CD4-positive, alpha-beta T cell (primary cell): ENCODE measurements around the gene IFITM10. TPM values are rescaled to one million over a fixed set of nuclear protein-coding genes. Genes with fewer than 3 reads are reported as not detected.
A peak's percentile ranks its signal among the peaks of the same experiment; 100 is the strongest.
"Not testable (repeated sequence)": the region's sequence is repeated elsewhere in the genome, so short reads cannot be mapped to it uniquely, and the experiment has no call there.

Experiments used
- ATAC-seq: fragments of 200-7000 bp; cut with Tn5 transposase; one replicate; pipeline ENCODE4 v1.10.0; 2022; ENCODE audit warnings: mild to moderate bottlenecking; ENCODE audit not compliant: poor library complexity
- CTCF ChIA-PET: fragments of 350-600 bp; sonication (Branson Sonifier 250); formaldehyde crosslinking; loops from one replicate; lab custom pipeline; 2021; ENCODE audit warnings: antibody characterized with exemption, inconsistent platforms; lab: Charles Lee
- POLR2A ChIA-PET: fragments of 350-600 bp; sonication (Branson Sonifier 250); formaldehyde crosslinking; loops from one replicate; lab custom pipeline; 2021; ENCODE audit warnings: antibody characterized with exemption, inconsistent platforms; lab: Charles Lee
- DNase-seq, 14 experiments: peaks; one replicate each; pipeline ENCODE4 v3.0.0-alpha.2; 2013 to 2020; ENCODE audit warnings: mixed read lengths in 2 of 14
- H3K27ac ChIP-seq, 2 donors: one replicate each; pipeline versions ENCODE4 v1.5.1 to v1.7.0; 2013; ENCODE audit warnings: low read length in 2 of 2, low read depth in 1 of 2, mild to moderate bottlenecking in 1 of 2
- H3K27me3 ChIP-seq, 2 experiments: 1 replicate in 1 of 2; 2 replicates in 1 of 2; pipeline versions ENCODE4 v1.6.1 to v1.7.0; 2013; ENCODE audit warnings: low read length in 2 of 2, control low read depth in 1 of 2, mild to moderate bottlenecking in 1 of 2, moderate library complexity in 1 of 2; ENCODE audit not compliant: insufficient read depth in 2 of 2, control insufficient read depth in 1 of 2
- H3K36me3 ChIP-seq: one replicate; pipeline ENCODE4 v1.6.1; 2013; ENCODE audit warnings: low read length, control low read depth; ENCODE audit not compliant: insufficient read depth
- H3K4me1 ChIP-seq: one replicate; pipeline ENCODE4 v1.6.1; 2013; ENCODE audit warnings: low read length, control low read depth; ENCODE audit not compliant: insufficient read depth
- H3K4me3 ChIP-seq: one replicate; pipeline ENCODE4 v1.5.1; 2013; ENCODE audit warnings: mild to moderate bottlenecking, low read length, moderate library complexity
- H3K9me3 ChIP-seq, 2 experiments: 1 replicate in 1 of 2; 2 replicates in 1 of 2; pipeline versions ENCODE4 v1.6.1 to v1.7.0; 2013; ENCODE audit warnings: low read length in 2 of 2, mild to moderate bottlenecking in 2 of 2, control low read depth in 1 of 2, moderate library complexity in 1 of 2; ENCODE audit not compliant: control insufficient read depth in 1 of 2, insufficient read depth in 1 of 2
- H3K27ac Mint-ChIP-seq: one replicate; pipeline ENCODE4 v1.8.0; 2020; ENCODE audit warnings: mixed read lengths
- H3K27me3 Mint-ChIP-seq: one replicate; pipeline ENCODE4 v1.8.0; 2021; ENCODE audit warnings: mixed read lengths
- H3K36me3 Mint-ChIP-seq: one replicate; pipeline ENCODE4 v1.8.0; 2021; ENCODE audit warnings: low read depth, mixed read lengths
- H3K4me1 Mint-ChIP-seq: one replicate; pipeline ENCODE4 v1.8.0; 2021; ENCODE audit warnings: low read depth, mixed read lengths
- H3K4me3 Mint-ChIP-seq: one replicate; pipeline ENCODE4 v1.8.0; 2020; ENCODE audit warnings: mild to moderate bottlenecking, mixed read lengths
- H3K9me3 Mint-ChIP-seq: one replicate; pipeline ENCODE4 v1.8.0; 2020; ENCODE audit warnings: mixed read lengths
- CTCF ChIP-seq: fragments of 200-600 bp; IDR thresholded peaks from one replicate; pipeline ENCODE4 v1.8.0; 2022; ENCODE audit warnings: antibody characterized with exemption, mild to moderate bottlenecking
- intact Hi-C, 2 experiments: fragments of 100-400 bp; cut with DNase I in 1 of 2; cut with micrococcal nuclease in 1 of 2; formaldehyde crosslinking; loops; one replicate each; pipeline versions ENCODE4 v1.15.1 to v1.9.0; 2023 to 2025; cut with DNase I, micrococcal nuclease
- total RNA-seq, 174 experiments: library from RNA in 2 of 174; stranded (reverse) in 2 of 174; gene quantifications; one replicate each; pipeline ENCODE4 v1.2.3 and lab custom pipeline; 2021 to 2026

The IFITM10 gene
- total RNA-seq, 2 experiments from 2014 or later = 1.7 TPM

- H3K27me3 ChIP-seq = peaks cover 0 to 2% of the 10 kb centered on the region in 2 experiments
- ATAC-seq (no peak), DNase-seq (no peak)
- H3K4me3 Mint-ChIP-seq = no peak overlapping the region
- no peaks in the 10 kb centered on the region for H3K36me3 Mint-ChIP-seq
- no peak overlapping the region for H3K4me3 ChIP-seq
- ChIA-PET CTCF (no interaction called here), POLR2A (no interaction called here)
- H3K9me3 Mint-ChIP-seq = no peaks in the 10 kb centered on the region
- H3K4me1 Mint-ChIP-seq = peaks cover 11% of the 10 kb centered on the region
- intact Hi-C loops = no loop called here
- H3K36me3 ChIP-seq = no peaks in the 10 kb centered on the region
- peaks cover 23% of the 10 kb centered on the region for H3K4me1 ChIP-seq
- no peak overlapping the region for H3K27ac ChIP-seq
- no peak for TF ChIP-seq CTCF
- H3K27me3 Mint-ChIP-seq = no peaks in the 10 kb centered on the region
- H3K27ac Mint-ChIP-seq = no peak overlapping the region
- H3K9me3 ChIP-seq = no peaks in the 10 kb centered on the region
Observed at GRCh38 chr11:1770061-1770460, 19.7 kb upstream of the IFITM10 start.

DNA sequence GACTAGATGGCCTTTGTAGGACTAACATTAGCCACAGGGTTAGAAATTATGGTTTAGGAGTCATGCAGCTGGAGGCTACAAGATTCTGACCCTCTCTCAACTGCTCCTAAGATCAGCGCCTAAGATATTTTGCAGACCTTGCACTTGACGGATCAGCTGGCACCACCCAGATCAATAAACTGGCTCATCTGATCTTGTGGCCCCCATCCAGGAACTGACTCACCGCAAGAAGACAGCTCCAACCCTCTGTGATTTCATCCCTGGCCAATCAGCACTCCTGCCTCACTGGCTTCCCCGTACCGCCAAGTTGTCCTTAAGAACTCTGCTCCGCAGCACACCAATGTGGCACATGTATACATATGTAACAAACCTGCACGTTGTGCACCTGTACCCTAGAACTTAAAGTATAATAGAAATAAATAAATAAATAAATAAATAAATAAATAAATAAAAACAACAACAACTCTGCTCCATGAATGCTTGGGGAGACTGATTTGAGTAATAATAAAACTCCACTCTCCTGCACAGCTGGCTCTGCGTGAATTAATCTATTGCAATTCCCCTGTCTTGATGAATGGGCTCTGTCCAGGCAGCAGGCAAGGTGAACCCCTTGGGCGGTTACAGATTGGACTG lies 19.0 kb upstream of the IFITM10 start:
- not testable (repeated sequence) for H3K9me3 Mint-ChIP-seq
- intact Hi-C loops = loop anchor here in 1 of 2 experiments (5.0 to 10.0 kb wide), 4 partner anchors 63 to 1415 kb away; partner anchors contain the start of genes DUSP8 and SYT8
- CTCF ChIA-PET = interaction anchor here (0.6 kb wide), 1 partner anchor 878 kb away, joined by 4 read pairs; no protein-coding TSS in a partner anchor

GRCh38 chr11:1768141-1768469 lies 17.7 kb upstream of the IFITM10 start:
- Histone ChIP-seq H3K27ac (no peak overlapping the region), H3K4me3 (no peak overlapping the region), H3K36me3 (no peaks in the 10 kb centered on the region), H3K9me3 (no peaks in the 10 kb centered on the region), H3K4me1 (peaks cover 28% of the 10 kb centered on the region), H3K27me3 (peaks cover 0 to 2% of the 10 kb centered on the region in 2 experiments)
- POLR2A ChIA-PET = no interaction called here
- DNase-seq (no peak), ATAC-seq (no peak)
- peaks cover 16% of the 10 kb centered on the region for H3K4me1 Mint-ChIP-seq
- H3K4me3 Mint-ChIP-seq = no peak overlapping the region
- H3K27ac Mint-ChIP-seq = no peak overlapping the region
- no peak for TF ChIP-seq CTCF
- CTCF ChIA-PET = no interaction called here
- intact Hi-C loops = loop anchor here in 1 of 2 experiments (5.0 to 10.0 kb wide), 4 partner anchors 64 to 1413 kb away; partner anchors contain the start of genes DUSP8 and SYT8
- H3K27me3 Mint-ChIP-seq = no peaks in the 10 kb centered on the region
- no peaks in the 10 kb centered on the region for H3K9me3 Mint-ChIP-seq
- H3K36me3 Mint-ChIP-seq = no peaks in the 10 kb centered on the region

More for the DNA sequence above, 19.0 kb upstream of the IFITM10 start:
- H3K4me3 ChIP-seq, H3K9me3 ChIP-seq, ATAC-seq, H3K27me3 ChIP-seq, H3K27ac ChIP-seq, H3K36me3 Mint-ChIP-seq, H3K36me3 ChIP-seq, H3K4me3 Mint-ChIP-seq, H3K27me3 Mint-ChIP-seq, H3K27ac Mint-ChIP-seq, POLR2A ChIA-PET: not testable (repeated sequence)
- DNase-seq = peak in 1 of 14 experiments; percentile 1
- peaks cover 26% of the 10 kb centered on the region for H3K4me1 ChIP-seq
- H3K4me1 Mint-ChIP-seq = peaks cover 12% of the 10 kb centered on the region
